Keratinocyte (primary cell): Measurements from ENCODE around the gene MRGPRF. TPM values are rescaled to one million over a fixed set of nuclear protein-coding genes. Genes with fewer than 3 reads are reported as not detected.

ENCODE experiments used
- DNase-seq: peaks from one replicate; pipeline ENCODE4 v3.0.0-alpha.2; 2011; ENCODE audit warnings: low read depth, missing footprints, low spot score
- FAIRE-seq: peaks from 2 replicates; lab custom pipeline; 2011; peaks lifted over from hg19 to GRCh38; lab: Jason Lieb, UNC
- H2AFZ ChIP-seq: 2 replicates; pipeline ENCODE4 v1.6.0; 2012; ENCODE audit warnings: low read length, control low read depth, inconsistent platforms; ENCODE audit not compliant: control insufficient read depth
- H3K27ac ChIP-seq: 2 replicates; pipeline ENCODE4 v1.5.1; 2011; ENCODE audit warnings: low read length; ENCODE audit not compliant: control insufficient read depth, insufficient read depth
- H3K27me3 ChIP-seq: 3 replicates; pipeline ENCODE4 v1.6.0; 2011; ENCODE audit warnings: low read length; ENCODE audit not compliant: control insufficient read depth, insufficient read depth; ENCODE audit errors: extremely low read depth
- H3K36me3 ChIP-seq, 2 experiments: 2 replicates in 1 of 2; 3 replicates in 1 of 2; pipeline ENCODE4 v1.5.1; 2011; ENCODE audit warnings: low read length in 2 of 2, mild to moderate bottlenecking in 1 of 2; ENCODE audit not compliant: control insufficient read depth in 2 of 2, insufficient read depth in 2 of 2; ENCODE audit errors: extremely low read depth in 1 of 2
- H3K4me1 ChIP-seq: 3 replicates; pipeline ENCODE4 v1.5.1; 2011; ENCODE audit warnings: low read length; ENCODE audit not compliant: control insufficient read depth, insufficient read depth; ENCODE audit errors: extremely low read depth
- H3K4me2 ChIP-seq: 3 replicates; pipeline ENCODE4 v1.6.0; 2011; ENCODE audit warnings: low read depth, low read length; ENCODE audit not compliant: control insufficient read depth, insufficient read depth; ENCODE audit errors: extremely low read depth
- H3K4me3 ChIP-seq, 3 experiments: fragments of 200-600 bp in 1 of 3; sonication (generic) in 1 of 3; 2 replicates in 2 of 3; 3 replicates in 1 of 3; pipeline ENCODE4 v1.5.1; 2011 to 2016; ENCODE audit warnings: low read length in 3 of 3, mild to moderate bottlenecking in 3 of 3, control low read depth in 2 of 3, inconsistent platforms in 1 of 3, low read depth in 1 of 3, mixed read lengths in 1 of 3, mixed run types in 1 of 3, moderate library complexity in 1 of 3; ENCODE audit not compliant: control insufficient read depth in 2 of 3, insufficient read depth in 2 of 3; ENCODE audit errors: extremely low read depth in 1 of 3
- H3K79me2 ChIP-seq: 2 replicates; pipeline ENCODE4 v1.6.0; 2012; ENCODE audit warnings: low read length; ENCODE audit not compliant: control insufficient read depth, insufficient read depth
- H3K9ac ChIP-seq: 3 replicates; pipeline ENCODE4 v1.6.0; 2011; ENCODE audit warnings: low read length; ENCODE audit not compliant: control insufficient read depth, insufficient read depth; ENCODE audit errors: extremely low read depth
- H3K9me1 ChIP-seq: 3 replicates; pipeline ENCODE4 v1.6.0; 2011; ENCODE audit warnings: low read length; ENCODE audit not compliant: control insufficient read depth, insufficient read depth; ENCODE audit errors: extremely low read depth
- H3K9me3 ChIP-seq: 2 replicates; pipeline ENCODE4 v1.5.1; 2012; ENCODE audit warnings: low read depth, low read length; ENCODE audit not compliant: control insufficient read depth
- H4K20me1 ChIP-seq: 3 replicates; pipeline ENCODE4 v1.6.0; 2011; ENCODE audit warnings: low read length; ENCODE audit not compliant: control insufficient read depth, insufficient read depth; ENCODE audit errors: extremely low read depth
- EZH2 ChIP-seq: IDR thresholded peaks from one replicate; pipeline ENCODE4 v1.6.1; 2012; ENCODE audit warnings: inconsistent platforms, mild to moderate bottlenecking, low read length, moderate library complexity
- dilution Hi-C: fragments of 300-500 bp; cut with MboI; formaldehyde crosslinking; loops from one replicate; pipeline ENCODE4 v1.7.0; 2020; ENCODE audit warnings: low sequenced_read_pairs; ENCODE audit not compliant: extremely low pct_ligation_motif_present
- polyA plus RNA-seq, 5 experiments: library from polyadenylated mRNA; depleted of rRNA in 3 of 5; stranded (reverse) in 3 of 5; stranded (forward) in 1 of 5; unstranded in 1 of 5; fragments of >200 nt; gene quantifications; 1 replicate in 1 of 5; 2 replicates in 3 of 5; 3 replicates in 1 of 5; pipeline versions ENCODE4 v1.2.1 to v1.2.3, GENCODE V29; 2011 to 2012; ENCODE audit warnings: missing spikeins in 2 of 5, low read depth in 1 of 5, low replicate concordance in 1 of 5
- TF ChIP-seq, protein P1 (sequence below), 3 experiments: IDR thresholded peaks in 1 of 3; conservative IDR thresholded peaks in 1 of 3; optimal IDR thresholded peaks in 1 of 3; 2 replicates in 2 of 3; 3 replicates in 1 of 3; pipeline versions ENCODE3 to v1.5.1; 2011; ENCODE audit warnings: low read length in 3 of 3, mild to moderate bottlenecking in 3 of 3, moderate library complexity in 2 of 3, control low read depth in 1 of 3, inconsistent platforms in 1 of 3; ENCODE audit not compliant: insufficient read depth in 2 of 3; ENCODE audit errors: extremely low read depth in 1 of 3

The MRGPRF gene
- polyA plus RNA-seq, 1 donor (not counting 4 experiments of a cell fraction or from before 2014, with no cell fraction given), result not detected

- peaks cover 3% of the 10 kb centered on the region for H3K4me1 ChIP-seq
- TF ChIP-seq, protein P1, sequence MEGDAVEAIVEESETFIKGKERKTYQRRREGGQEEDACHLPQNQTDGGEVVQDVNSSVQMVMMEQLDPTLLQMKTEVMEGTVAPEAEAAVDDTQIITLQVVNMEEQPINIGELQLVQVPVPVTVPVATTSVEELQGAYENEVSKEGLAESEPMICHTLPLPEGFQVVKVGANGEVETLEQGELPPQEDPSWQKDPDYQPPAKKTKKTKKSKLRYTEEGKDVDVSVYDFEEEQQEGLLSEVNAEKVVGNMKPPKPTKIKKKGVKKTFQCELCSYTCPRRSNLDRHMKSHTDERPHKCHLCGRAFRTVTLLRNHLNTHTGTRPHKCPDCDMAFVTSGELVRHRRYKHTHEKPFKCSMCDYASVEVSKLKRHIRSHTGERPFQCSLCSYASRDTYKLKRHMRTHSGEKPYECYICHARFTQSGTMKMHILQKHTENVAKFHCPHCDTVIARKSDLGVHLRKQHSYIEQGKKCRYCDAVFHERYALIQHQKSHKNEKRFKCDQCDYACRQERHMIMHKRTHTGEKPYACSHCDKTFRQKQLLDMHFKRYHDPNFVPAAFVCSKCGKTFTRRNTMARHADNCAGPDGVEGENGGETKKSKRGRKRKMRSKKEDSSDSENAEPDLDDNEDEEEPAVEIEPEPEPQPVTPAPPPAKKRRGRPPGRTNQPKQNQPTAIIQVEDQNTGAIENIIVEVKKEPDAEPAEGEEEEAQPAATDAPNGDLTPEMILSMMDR (optimal IDR thresholded peaks at IDR 0.05 in 1 of 3, IDR thresholded peaks at IDR 0.05 in 1 of 3, conservative IDR thresholded peaks at IDR 0.05 in 1 of 3; ENCODE audit: extremely low read depth in 1 of 3, insufficient read depth in 2 of 3, low read length in 3 of 3), result peak; percentile 61 to 87 (median 75)
- no peak for TF ChIP-seq EZH2
- no peaks in the 10 kb centered on the region for H3K36me3 ChIP-seq
- no peak overlapping the region for H2AFZ ChIP-seq
- H3K79me2 ChIP-seq, result peaks cover 6% of the 10 kb centered on the region
- DNase-seq, result no peak
- H4K20me1 ChIP-seq, result no peaks in the 10 kb centered on the region
- dilution Hi-C loops, result no loop called here
- no peak overlapping the region for H3K9ac ChIP-seq
- H3K4me2 ChIP-seq, result no peak overlapping the region
- FAIRE-seq, result no peak
- H3K9me1 ChIP-seq, result no peaks in the 10 kb centered on the region
- H3K27me3 ChIP-seq, result peaks cover 8% of the 10 kb centered on the region
- no peaks in the 10 kb centered on the region for H3K9me3 ChIP-seq
- no peak overlapping the region for H3K4me3 ChIP-seq
- no peak overlapping the region for H3K27ac ChIP-seq
Measured at GRCh38 chr11:69044111-69045013, 31.3 kb upstream of the MRGPRF start.

DNA sequence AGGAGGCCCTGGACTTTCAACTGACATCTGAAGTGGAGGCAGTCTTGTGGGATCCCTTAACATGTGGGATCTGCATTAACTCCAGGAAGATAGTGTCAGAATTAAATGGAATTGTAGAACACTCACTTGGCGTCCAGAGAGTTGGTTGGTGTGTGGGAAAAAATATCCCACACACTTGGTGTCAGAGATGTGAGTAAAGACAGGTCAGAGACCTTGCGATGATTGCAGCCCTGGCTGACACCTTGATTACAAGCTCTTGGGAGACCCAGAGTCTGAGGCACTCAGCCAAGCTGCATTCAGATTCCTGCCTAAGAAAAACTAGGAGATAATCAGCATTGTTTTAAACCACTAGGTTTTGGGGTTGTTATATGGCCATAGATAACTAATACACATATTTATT is 28.5 kb upstream of the MRGPRF start:
- DNase-seq (no peak), FAIRE-seq (no peak)
- Histone ChIP-seq H3K9me1 (no peaks in the 10 kb centered on the region), H3K27me3 (peaks cover 8% of the 10 kb centered on the region), H4K20me1 (no peaks in the 10 kb centered on the region), H3K79me2 (no peaks in the 10 kb centered on the region), H3K4me1 (no peaks in the 10 kb centered on the region), H3K4me3 (no peak overlapping the region), H3K9me3 (no peaks in the 10 kb centered on the region), H3K27ac (no peak overlapping the region), H3K36me3 (no peaks in the 10 kb centered on the region), H3K9ac (no peak overlapping the region), H3K4me2 (no peak overlapping the region), H2AFZ (no peak overlapping the region)
- TF ChIP-seq, protein P1 (optimal IDR thresholded peaks at IDR 0.05 in 1 of 3, IDR thresholded peaks at IDR 0.05 in 1 of 3, conservative IDR thresholded peaks at IDR 0.05 in 1 of 3; ENCODE audit: extremely low read depth in 1 of 3, insufficient read depth in 2 of 3, low read length in 3 of 3), result no peak
- dilution Hi-C loops, result no loop called here
